Measurements from ENCODE around the gene FAM98C. TPM values are rescaled to one million over a fixed set of nuclear protein-coding genes. Genes with fewer than 3 reads are reported as not detected.

FAM98C gene
- total and polyA plus RNA-seq, 2 donors (not counting 1 experiment from before 2014, with no cell fraction given) = 44.1 to 73.5 TPM

DNA sequence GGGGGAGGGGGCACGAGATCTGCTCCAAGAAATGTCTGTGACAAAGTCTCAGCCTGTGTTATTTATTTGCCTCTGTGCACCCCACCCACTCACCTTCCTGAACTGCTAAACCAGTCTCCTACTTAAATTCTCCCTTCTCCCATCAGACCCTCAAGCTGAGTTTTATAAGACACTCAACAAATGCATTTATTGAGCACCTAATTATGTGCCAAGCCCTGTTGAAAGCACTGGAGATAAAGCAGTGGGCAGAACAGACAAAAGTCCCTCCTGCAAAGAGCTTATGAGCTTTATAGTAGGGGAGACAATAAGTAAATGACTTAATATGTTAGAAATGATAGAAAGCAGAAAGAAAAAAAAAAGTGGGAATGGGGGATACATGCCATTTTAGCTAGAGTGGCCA, 3.4 kb upstream of the FAM98C start:
- Mint-ChIP-seq H3K4me1 (peaks cover 26% of the 10 kb centered on the region), H3K9me3 (ENCODE audit: insufficient read depth) (no peaks in the 10 kb centered on the region), H3K4me3 (no peak overlapping the region), H3K27ac (no peak overlapping the region), H3K27me3 (peaks cover 36% of the 10 kb centered on the region)
- DNase-seq (no peak), ATAC-seq (ENCODE audit: low read depth) (no peak)
- intact Hi-C loops (cut with micrococcal nuclease) = no loop called here
- Histone ChIP-seq H3K27me3 (replicated peaks in 1 of 4; ENCODE audit: control extremely low read depth in 1 of 4, control insufficient read depth in 3 of 4, insufficient read depth in 4 of 4, low read length in 3 of 4) (peaks cover 0 to 47% (median 17%) of the 10 kb centered on the region in 4 experiments), H3K27ac (ENCODE audit: low read length in 2 of 2) (no peak overlapping the region), H3K9ac (ENCODE audit: low read length) (no peak overlapping the region), H3K9me3 (ENCODE audit: control extremely low read depth in 1 of 3, control insufficient read depth in 2 of 3, insufficient read depth in 1 of 3, low read length in 2 of 3) (peaks cover 0 to 8% (median 0%) of the 10 kb centered on the region in 3 donors), H3K79me2 (ENCODE audit: control insufficient read depth, insufficient read depth, low read length) (peaks cover 11% of the 10 kb centered on the region), H3K4me3 (ENCODE audit: control extremely low read depth in 1 of 5, extremely low read depth in 1 of 5, insufficient read depth in 1 of 5, low read depth in 2 of 5, low read length in 4 of 5) (no peak overlapping the region), H2AFZ (ENCODE audit: insufficient read depth, low read depth, low read length, poor library complexity, severe bottlenecking) (no peak overlapping the region), H3K4me2 (replicated peaks; ENCODE audit: low read depth, low read length, poor library complexity, severe bottlenecking) (no peak overlapping the region), H4K20me1 (ENCODE audit: control insufficient read depth, insufficient read depth, low read length, poor library complexity, severe bottlenecking) (no peaks in the 10 kb centered on the region), H3K4me1 (ENCODE audit: control insufficient read depth in 2 of 2, insufficient read depth in 2 of 2, low read length in 2 of 2) (peaks cover 18 to 27% of the 10 kb centered on the region in 2 donors), H3K36me3 (replicated peaks in 1 of 2; ENCODE audit: control extremely low read depth in 1 of 2, control insufficient read depth in 1 of 2, extremely low read depth in 1 of 2, insufficient read depth in 2 of 2, low read length in 1 of 2) (no peaks in the 10 kb centered on the region)
- ChIA-PET POLR2A (no interaction called here), CTCF (interaction anchor here (1.4 to 1.5 kb wide), 2 partner anchors 235 to 531 kb away, joined by 4 to 6 read pairs; partner anchors contain the start of genes MRPS12 and SARS2)
- TF ChIP-seq, protein P1, sequence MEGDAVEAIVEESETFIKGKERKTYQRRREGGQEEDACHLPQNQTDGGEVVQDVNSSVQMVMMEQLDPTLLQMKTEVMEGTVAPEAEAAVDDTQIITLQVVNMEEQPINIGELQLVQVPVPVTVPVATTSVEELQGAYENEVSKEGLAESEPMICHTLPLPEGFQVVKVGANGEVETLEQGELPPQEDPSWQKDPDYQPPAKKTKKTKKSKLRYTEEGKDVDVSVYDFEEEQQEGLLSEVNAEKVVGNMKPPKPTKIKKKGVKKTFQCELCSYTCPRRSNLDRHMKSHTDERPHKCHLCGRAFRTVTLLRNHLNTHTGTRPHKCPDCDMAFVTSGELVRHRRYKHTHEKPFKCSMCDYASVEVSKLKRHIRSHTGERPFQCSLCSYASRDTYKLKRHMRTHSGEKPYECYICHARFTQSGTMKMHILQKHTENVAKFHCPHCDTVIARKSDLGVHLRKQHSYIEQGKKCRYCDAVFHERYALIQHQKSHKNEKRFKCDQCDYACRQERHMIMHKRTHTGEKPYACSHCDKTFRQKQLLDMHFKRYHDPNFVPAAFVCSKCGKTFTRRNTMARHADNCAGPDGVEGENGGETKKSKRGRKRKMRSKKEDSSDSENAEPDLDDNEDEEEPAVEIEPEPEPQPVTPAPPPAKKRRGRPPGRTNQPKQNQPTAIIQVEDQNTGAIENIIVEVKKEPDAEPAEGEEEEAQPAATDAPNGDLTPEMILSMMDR (IDR thresholded peaks at IDR 0.05) = no peak
- TF ChIP-seq EZH2 (IDR thresholded peaks at IDR 0.05; ENCODE audit: borderline replicate concordance, insufficient read depth, low read depth, low read length, poor library complexity, severe bottlenecking) = no peak
- 73% methylated on average over 1 of the region's 1 CpG for WGBS (ENCODE audit: insufficient coverage)

DNA sequence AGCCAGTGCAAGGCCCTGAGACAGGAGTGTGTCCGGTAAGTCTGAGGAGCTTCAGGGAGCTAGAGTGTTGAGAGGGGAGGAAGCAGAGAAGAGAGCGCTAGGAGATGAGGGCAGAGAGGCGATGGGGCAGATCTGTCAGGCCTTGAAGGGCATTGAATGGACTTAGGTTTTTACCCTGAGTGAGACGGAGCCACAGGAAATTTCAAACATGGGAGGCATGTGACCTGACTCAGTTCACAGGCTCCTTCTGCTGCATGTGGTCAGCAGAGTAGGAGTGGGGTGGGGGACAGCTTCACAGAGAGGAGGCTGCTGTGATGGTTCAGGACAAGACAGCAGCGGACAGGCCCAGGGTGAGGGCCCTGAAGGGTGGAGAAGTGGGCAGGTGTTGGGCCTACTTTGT, 2.5 kb upstream of the FAM98C start:
- H3K36me3 ChIP-seq (replicated peaks in 1 of 2; ENCODE audit: control extremely low read depth in 1 of 2, control insufficient read depth in 1 of 2, extremely low read depth in 1 of 2, insufficient read depth in 2 of 2, low read length in 1 of 2) = peaks cover 0 to 7% of the 10 kb centered on the region in 2 experiments
- H3K27me3 ChIP-seq (replicated peaks in 1 of 4; ENCODE audit: control extremely low read depth in 1 of 4, control insufficient read depth in 3 of 4, insufficient read depth in 4 of 4, low read length in 3 of 4) = peaks cover 0 to 40% (median 14%) of the 10 kb centered on the region in 4 experiments
- no peaks in the 10 kb centered on the region for H4K20me1 ChIP-seq (ENCODE audit: control insufficient read depth, insufficient read depth, low read length, poor library complexity, severe bottlenecking)
- peaks cover 10 to 19% of the 10 kb centered on the region in 2 donors for H3K4me1 ChIP-seq (ENCODE audit: control insufficient read depth in 2 of 2, insufficient read depth in 2 of 2, low read length in 2 of 2)
- POLR2A ChIA-PET = no interaction called here
- 91% methylated on average over 5 of the region's 5 CpGs for WGBS (ENCODE audit: insufficient coverage)
- Mint-ChIP-seq H3K27me3 (peaks cover 31% of the 10 kb centered on the region), H3K27ac (no peak overlapping the region), H3K4me3 (no peak overlapping the region), H3K4me1 (peaks cover 23% of the 10 kb centered on the region), H3K9me3 (ENCODE audit: insufficient read depth) (no peaks in the 10 kb centered on the region)
- ATAC-seq (ENCODE audit: low read depth) = no peak
- DNase-seq = no peak
- no peak overlapping the region for H3K4me3 ChIP-seq (ENCODE audit: control extremely low read depth in 1 of 5, extremely low read depth in 1 of 5, insufficient read depth in 1 of 5, low read depth in 2 of 5, low read length in 4 of 5)
- CTCF ChIA-PET = interaction anchor here (0.8 to 1.5 kb wide), 4 partner anchors 26 to 530 kb away, joined by 3 to 6 read pairs (median 4); partner anchors contain the start of genes MRPS12, PSMD8 and SARS2
- no peak overlapping the region for H3K9ac ChIP-seq (ENCODE audit: low read length)
- no peak overlapping the region for H3K27ac ChIP-seq (ENCODE audit: low read length in 2 of 2)
- H3K79me2 ChIP-seq (ENCODE audit: control insufficient read depth, insufficient read depth, low read length) = peaks cover 11% of the 10 kb centered on the region
- intact Hi-C loops (cut with micrococcal nuclease) = loop anchor here (5.0 kb wide), 2 partner anchors 332 to 927 kb away; no protein-coding TSS in a partner anchor
- H2AFZ ChIP-seq (ENCODE audit: insufficient read depth, low read depth, low read length, poor library complexity, severe bottlenecking) = no peak overlapping the region
- no peak for TF ChIP-seq EZH2 (IDR thresholded peaks at IDR 0.05; ENCODE audit: borderline replicate concordance, insufficient read depth, low read depth, low read length, poor library complexity, severe bottlenecking)
- TF ChIP-seq, protein P1 (IDR thresholded peaks at IDR 0.05) = no peak
- H3K4me2 ChIP-seq (replicated peaks; ENCODE audit: low read depth, low read length, poor library complexity, severe bottlenecking) = no peak overlapping the region
- H3K9me3 ChIP-seq (ENCODE audit: control extremely low read depth in 1 of 3, control insufficient read depth in 2 of 3, insufficient read depth in 1 of 3, low read length in 2 of 3) = peaks cover 0 to 3% (median 0%) of the 10 kb centered on the region in 3 donors

Measured in B cell (primary cell).